Measurements from ENCODE around the gene FGF1.
"Not testable (repeated sequence)": the region's sequence is repeated elsewhere in the genome, so short reads cannot be mapped to it uniquely, and the experiment has no call there.

Gene FGF1

GRCh38 chr5:142664636-142665035, 21.3 kb downstream of the FGF1 start:
- no peak for DNase-seq

- no peak for DNase-seq
Observed at GRCh38 chr5:142664067-142664466, 21.8 kb downstream of the FGF1 start.

GRCh38 chr5:142663246-142663645, 22.6 kb downstream of the FGF1 start:
- no peak for DNase-seq

- DNase-seq = no peak
Observed at GRCh38 chr5:142661957-142662356, 23.9 kb downstream of the FGF1 start.

DNA sequence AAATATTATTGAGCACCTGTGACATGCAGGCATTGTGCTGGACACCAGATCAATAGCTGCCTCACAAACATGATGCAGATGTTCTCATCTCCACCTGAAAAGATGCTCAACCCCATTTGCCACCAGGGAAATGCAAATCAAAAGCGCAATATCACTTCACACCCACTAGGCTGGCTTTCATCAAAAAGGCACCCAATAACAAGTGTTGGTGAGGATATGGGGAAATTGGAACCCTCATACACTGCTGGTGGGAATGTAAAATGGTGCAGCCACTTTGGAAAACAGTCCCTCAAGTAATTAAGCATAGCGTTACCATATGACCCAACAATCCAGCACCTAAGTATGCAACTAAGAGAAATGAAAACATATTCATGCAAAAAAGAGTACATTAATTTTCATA, 24.7 kb downstream of the FGF1 start:
- DNase-seq = no peak

GRCh38 chr5:142660731-142661130, 25.2 kb downstream of the FGF1 start:
- no peak for DNase-seq

GRCh38 chr5:142660196-142660595, 25.7 kb downstream of the FGF1 start:
- no peak for DNase-seq

GRCh38 chr5:142659405-142659804, 26.5 kb downstream of the FGF1 start:
- no peak for DNase-seq

- no peak for DNase-seq
Observed at GRCh38 chr5:142658278-142658677, 27.6 kb downstream of the FGF1 start.

GRCh38 chr5:142657446-142657845, 28.4 kb downstream of the FGF1 start:
- DNase-seq = no peak

- peak; percentile 56 for DNase-seq
Observed at GRCh38 chr5:142655339-142656267, 30.3 kb downstream of the FGF1 start.

- DNase-seq = no peak
Observed at GRCh38 chr5:142654578-142655058, 31.3 kb downstream of the FGF1 start.

- no peak for DNase-seq
Observed at GRCh38 chr5:142653321-142653720, 32.6 kb downstream of the FGF1 start.

- no peak for DNase-seq
Observed at GRCh38 chr5:142652563-142652962, 33.3 kb downstream of the FGF1 start.

DNA sequence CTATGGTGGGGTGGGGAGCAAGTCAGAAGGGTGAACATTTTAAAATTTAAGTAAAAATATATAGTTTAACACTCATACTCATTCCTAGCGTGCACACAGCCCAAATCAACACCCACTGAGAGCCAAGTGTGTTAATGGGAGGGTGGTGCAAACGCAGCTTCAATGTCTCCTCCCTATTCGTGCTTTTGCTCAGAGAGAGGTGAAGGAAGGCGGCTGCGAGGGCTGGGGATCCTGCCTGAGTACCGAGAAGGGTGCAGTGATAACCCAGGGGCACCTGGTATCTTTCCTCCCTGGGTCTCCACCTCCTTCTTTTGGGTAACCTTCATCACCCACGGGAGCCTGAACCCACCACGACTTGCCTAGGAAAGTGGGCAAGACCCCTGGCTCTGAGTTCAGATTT, 35.0 kb downstream of the FGF1 start:
- no peak for DNase-seq

- no peak for DNase-seq
Observed at GRCh38 chr5:142650060-142650459, 35.8 kb downstream of the FGF1 start.

DNA sequence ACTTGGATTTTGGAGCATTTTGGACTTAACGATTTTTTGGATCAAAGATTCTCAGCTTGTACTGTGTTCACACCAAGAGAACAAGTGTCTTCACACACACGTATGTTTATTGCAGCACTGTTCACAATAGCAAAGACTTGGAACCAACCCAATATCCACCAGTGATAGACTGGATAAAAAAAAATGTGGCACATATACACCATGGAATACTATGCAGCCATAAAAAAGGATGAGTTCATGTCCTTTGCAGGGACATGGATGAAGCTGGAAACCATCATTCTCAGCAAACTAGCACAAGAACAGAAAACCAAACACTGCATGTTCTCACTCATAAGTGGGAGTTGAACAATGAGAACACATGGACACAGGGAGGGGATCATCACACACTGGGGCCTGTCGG, 37.8 kb downstream of the FGF1 start:
- DNase-seq = not testable (repeated sequence)

DNA sequence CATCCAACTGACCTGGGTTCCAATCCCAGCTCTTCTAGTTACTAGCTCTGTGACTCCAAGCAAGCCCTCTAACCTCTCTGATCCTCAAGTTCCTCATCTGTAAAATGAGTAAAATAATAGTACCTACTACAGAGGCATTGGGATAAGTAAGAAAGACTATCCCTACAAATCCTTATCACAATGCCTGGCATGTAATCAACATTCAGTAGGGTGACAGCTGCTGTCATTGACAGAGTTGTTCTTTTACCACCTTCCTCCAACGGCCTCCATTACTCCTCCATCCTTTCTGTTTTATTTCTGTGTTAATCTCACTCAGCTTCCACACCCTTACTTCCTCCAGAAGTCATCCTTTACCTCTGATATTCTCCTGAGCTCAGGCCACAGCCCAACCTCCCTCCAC, 40.4 kb downstream of the FGF1 start:
- DNase-seq = no peak

DNA sequence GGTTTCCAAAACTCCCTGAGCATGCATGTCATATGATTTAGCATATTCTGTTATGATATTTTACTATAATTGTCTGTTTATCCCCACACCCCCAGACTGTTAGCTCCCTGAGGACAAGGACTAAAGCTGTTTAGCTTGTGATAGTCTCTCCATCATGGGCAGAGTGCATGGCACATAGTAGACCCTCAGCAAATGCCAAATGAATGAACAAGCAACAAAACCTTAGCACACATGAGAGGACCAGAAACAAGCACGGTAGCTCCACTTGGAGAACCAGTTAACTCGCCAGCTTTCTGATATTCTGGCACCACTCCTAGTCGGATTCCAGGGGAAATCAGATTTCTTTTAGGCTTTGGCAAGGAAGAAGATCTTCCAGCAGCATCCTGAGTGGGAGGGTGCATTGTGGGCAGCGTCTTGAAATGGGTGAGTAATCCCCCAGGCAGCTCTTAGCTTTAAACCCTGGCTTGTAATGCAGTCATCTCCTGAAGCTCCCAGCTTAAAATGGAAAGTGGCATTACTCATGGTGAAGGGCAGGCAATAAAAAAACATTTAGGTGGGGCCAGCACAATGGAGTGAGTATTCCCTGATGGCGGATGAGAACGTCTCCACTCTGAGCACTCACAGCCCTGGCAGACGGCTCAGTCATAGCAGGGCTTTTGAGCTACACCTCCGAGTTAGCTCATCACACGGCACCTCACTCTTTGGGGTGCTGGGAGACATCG, 41.1 kb downstream of the FGF1 start:
- DNase-seq = no peak

DNA sequence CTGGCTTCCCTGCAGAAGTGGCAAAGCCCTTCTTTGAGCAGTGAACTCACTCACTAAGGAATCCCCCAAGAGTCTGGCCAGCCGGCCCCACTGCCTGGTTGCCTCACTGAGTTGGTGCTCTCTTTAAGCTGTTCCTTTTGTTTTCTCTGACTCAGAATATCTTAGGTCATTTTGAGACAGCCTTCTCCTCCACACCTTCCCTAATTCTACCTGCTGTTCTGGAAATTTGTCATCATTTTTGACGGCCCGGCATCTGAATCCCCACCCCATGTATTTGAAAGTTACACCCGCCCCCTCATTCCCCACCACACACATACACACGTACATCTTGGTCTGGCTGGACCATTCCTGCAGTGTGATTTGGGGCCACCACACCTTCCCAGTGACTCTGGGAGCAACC, 41.8 kb downstream of the FGF1 start:
- DNase-seq = no peak

DNA sequence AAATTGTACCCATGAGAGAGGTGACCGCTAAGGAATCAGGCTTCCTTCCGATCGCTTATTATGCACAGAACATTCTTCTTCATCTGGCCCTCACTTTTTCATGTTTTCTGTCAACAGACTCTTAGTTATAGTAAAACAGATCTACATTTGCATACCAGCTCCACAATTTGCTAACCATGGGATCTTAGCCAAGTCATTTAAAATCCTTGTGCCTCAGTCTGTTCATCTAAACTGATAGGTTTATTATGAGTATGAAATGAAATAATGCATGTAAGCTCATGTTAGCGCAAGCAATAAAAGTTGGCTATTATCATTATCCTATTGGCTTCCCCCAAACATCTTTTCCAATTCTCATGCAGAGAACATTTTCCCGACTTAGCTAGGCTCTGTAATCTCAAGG, 42.3 kb downstream of the FGF1 start:
- DNase-seq = no peak

GRCh38 chr5:142642427-142642826, 43.5 kb downstream of the FGF1 start:
- DNase-seq = no peak

DNA sequence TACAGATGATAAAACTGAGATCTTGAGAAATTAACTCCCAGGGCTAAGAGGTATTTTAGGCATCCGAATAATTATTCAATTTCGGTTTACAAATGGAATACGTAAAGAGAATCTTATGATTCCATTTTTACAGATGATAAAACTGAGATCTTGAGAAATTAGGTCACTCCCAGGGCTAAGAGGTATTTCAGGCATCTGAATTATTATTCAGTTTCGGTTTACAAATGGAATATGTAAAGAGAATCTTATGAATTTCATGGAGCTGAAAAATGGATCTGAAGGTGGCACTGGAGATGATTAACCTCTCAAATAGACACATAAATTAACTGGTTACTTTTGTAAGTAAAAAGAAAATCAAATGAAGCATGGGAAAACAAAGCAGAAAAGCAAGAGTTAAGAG, 44.2 kb downstream of the FGF1 start:
- no peak for DNase-seq
